Kidney epithelial cell (primary cell): Measurements from ENCODE around the gene CDC25A. TPM values are rescaled to one million over a fixed set of nuclear protein-coding genes. Genes with fewer than 3 reads are reported as not detected.

Source experiments
- DNase-seq: peaks from one replicate; pipeline ENCODE4 v3.0.0-alpha.2; 2010; ENCODE audit warnings: low read depth
- H3K27me3 ChIP-seq: 2 replicates; pipeline ENCODE4 v1.6.0; 2011; ENCODE audit warnings: low read length; ENCODE audit not compliant: control insufficient read depth, insufficient read depth
- H3K36me3 ChIP-seq: 2 replicates; pipeline ENCODE4 v1.5.1; 2011; ENCODE audit warnings: low read length; ENCODE audit not compliant: control insufficient read depth, insufficient read depth
- H3K4me3 ChIP-seq: 2 replicates; pipeline ENCODE4 v1.5.1; 2011; ENCODE audit warnings: low read depth, mild to moderate bottlenecking, control low read depth, low read length
- total RNA-seq: library from RNA; depleted of rRNA; stranded (reverse); fragments of >200 nt; gene quantifications from 2 replicates; pipeline ENCODE4 v1.2.3, GENCODE V29; 2015
- TF ChIP-seq, protein P1 (sequence below): IDR thresholded peaks from 2 replicates; pipeline ENCODE4 v1.5.1; 2011; ENCODE audit warnings: mild to moderate bottlenecking, moderate library complexity, low read length, control low read depth, inconsistent platforms; ENCODE audit not compliant: insufficient read depth, poor library complexity, severe bottlenecking

The CDC25A gene
- total RNA-seq, 1 donor from 2014 or later: 5.3 TPM

DNA sequence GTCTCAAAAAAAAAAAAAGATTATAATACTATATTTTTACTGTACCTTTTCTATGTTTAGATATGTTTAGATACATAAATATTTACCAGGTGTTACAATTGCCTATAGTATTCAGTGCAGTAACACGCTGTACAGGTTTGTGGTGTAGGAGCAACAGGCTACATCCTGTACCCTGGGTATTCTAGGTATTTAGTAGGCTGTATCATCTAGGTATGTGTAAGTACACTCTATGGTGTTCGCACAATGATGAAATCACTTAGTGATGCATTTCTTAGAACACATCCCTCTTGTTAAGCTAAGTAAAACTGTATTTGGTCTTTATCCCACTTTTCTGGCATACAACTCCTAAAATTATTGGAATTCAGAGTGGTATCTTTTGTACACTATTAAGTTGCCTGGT is 77.8 kb downstream of the CDC25A start:
- DNase-seq: no peak
- Histone ChIP-seq H3K36me3 (no peaks in the 10 kb centered on the region), H3K27me3 (no peaks in the 10 kb centered on the region), H3K4me3 (no peak overlapping the region)
- TF ChIP-seq, protein P1, sequence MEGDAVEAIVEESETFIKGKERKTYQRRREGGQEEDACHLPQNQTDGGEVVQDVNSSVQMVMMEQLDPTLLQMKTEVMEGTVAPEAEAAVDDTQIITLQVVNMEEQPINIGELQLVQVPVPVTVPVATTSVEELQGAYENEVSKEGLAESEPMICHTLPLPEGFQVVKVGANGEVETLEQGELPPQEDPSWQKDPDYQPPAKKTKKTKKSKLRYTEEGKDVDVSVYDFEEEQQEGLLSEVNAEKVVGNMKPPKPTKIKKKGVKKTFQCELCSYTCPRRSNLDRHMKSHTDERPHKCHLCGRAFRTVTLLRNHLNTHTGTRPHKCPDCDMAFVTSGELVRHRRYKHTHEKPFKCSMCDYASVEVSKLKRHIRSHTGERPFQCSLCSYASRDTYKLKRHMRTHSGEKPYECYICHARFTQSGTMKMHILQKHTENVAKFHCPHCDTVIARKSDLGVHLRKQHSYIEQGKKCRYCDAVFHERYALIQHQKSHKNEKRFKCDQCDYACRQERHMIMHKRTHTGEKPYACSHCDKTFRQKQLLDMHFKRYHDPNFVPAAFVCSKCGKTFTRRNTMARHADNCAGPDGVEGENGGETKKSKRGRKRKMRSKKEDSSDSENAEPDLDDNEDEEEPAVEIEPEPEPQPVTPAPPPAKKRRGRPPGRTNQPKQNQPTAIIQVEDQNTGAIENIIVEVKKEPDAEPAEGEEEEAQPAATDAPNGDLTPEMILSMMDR: no peak

DNA sequence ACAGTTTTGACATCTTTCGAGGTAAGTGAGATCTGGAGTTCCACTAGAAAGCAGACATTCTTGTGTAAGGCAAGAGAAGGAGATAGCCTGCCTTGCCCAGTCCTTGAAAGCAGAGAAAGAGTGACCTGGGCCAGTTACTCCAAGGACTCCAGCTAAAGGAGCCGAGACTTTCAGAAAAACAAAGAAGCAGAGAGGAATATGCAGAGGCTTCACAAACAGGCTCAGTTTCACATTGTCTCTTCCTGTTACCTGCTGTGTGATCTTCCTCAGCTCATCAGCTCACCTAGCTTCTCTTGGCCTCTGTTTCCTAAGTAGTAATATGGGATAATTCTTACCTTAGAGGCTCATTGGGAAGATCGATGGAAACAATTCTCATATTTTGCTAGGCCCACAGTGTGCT is 81.0 kb downstream of the CDC25A start:
- TF ChIP-seq, protein P1: no peak
- Histone ChIP-seq H3K27me3 (no peaks in the 10 kb centered on the region), H3K36me3 (no peaks in the 10 kb centered on the region), H3K4me3 (no peak overlapping the region)
- no peak for DNase-seq

Other genes with a start within 250 kb of the CDC25A start
- 123 and 128 TPM in 2 replicates for gene MAP4, start 172.0 kb downstream of the CDC25A start, total RNA-seq
- not detected in 2 replicates for gene CAMP, start 35.1 kb upstream of the CDC25A start, total RNA-seq
- gene ZNF589, start 52.7 kb upstream of the CDC25A start, total RNA-seq: 5.1 TPM in 2 replicates
- gene NME6, start 113.0 kb upstream of the CDC25A start, total RNA-seq: 35.1 and 45.9 TPM in 2 replicates
- gene SPINK8, start 145.2 kb upstream of the CDC25A start, total RNA-seq: not detected in 2 replicates
- gene FBXW12, start 183.8 kb upstream of the CDC25A start, total RNA-seq: 0.46 TPM in 1 of 2 replicates, not detected in the other
- 115 and 137 TPM in 2 replicates for gene PLXNB1, start 241.7 kb upstream of the CDC25A start, total RNA-seq